Stimulated activated CD4-positive, alpha-beta T cell treated with anti-CD3 and anti-CD28 coated beads, Interleukin-4, amount 100 ng/mL, for 1 hour (primary cell): ENCODE measurements around the gene ANAPC2.

Experiments
- DNase-seq: peaks from one replicate; pipeline ENCODE4 v3.0.0-alpha.2; 2020

Gene ANAPC2

GRCh38 chr9:137188490-137189296 is at the start of gene ANAPC2, which contains the start of gene SSNA1:
ANAPC2 (minus strand) TSS chr9:137188560; CDS start chr9:137188532, 28 bp downstream.
SSNA1 (plus strand) TSS chr9:137188676; CDS start chr9:137188727, 51 bp downstream.
- DNase-seq, result peak; percentile 95

DNA sequence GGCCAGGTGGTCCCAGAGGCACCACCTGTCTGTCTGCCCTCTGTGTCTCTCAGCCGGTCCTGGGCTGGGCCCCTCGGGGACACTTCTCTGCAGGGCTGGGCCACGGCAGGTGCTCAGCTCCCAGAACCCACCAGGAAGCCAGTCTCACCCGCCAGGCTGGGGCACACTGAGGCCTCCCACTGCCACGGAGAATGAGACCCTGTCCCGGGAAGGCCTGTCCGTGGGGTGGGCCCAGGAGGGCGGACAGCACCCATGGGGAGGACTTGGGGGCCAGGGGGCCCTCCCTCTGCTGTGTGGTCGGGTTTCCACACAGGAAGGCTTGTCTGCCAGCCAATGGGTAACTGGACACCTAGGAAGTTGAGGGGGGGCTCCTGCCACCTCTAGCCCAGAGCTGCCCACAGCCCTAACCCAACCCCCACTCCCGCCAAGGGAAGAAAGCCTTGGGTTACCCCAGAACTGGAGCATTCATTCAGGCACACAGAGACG is 48.6 kb upstream of the ANAPC2 start:
- no peak for DNase-seq

DNA sequence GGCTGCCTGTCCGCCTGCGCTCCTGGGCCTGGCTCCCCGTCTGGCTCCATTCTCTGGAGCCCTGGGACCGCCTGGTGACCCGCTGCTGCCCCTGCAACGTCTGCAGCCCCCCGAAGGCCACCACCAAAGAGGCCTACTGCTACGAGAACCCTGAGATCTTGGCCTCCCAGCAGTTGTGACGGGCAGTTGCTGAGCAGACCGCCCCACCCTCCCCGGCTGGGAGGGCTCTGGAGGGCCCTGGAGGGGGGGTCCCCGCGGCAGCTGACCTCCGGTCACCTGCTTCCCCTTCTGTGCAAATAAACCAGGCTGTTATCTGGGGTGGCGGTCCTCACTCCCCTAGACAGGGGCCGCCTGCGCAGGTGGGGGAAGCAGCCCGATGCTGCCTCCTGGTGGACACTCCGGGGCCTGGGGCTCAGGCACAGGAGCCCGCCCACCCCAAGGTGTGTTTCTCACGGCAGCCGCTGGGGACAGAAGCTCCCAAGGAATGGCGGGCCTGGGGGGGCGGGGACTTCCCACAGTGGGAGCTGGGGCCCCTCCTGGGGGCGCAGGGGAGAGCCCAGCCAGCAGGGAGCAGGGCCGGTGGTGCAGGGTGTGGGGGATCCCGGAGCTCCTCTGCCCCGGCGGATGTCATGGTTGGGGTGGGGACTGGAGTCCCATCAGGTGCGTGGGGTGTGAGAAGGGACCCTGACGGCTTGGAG is 48.0 kb upstream of the ANAPC2 start:
- DNase-seq, result peak; percentile 94

DNA sequence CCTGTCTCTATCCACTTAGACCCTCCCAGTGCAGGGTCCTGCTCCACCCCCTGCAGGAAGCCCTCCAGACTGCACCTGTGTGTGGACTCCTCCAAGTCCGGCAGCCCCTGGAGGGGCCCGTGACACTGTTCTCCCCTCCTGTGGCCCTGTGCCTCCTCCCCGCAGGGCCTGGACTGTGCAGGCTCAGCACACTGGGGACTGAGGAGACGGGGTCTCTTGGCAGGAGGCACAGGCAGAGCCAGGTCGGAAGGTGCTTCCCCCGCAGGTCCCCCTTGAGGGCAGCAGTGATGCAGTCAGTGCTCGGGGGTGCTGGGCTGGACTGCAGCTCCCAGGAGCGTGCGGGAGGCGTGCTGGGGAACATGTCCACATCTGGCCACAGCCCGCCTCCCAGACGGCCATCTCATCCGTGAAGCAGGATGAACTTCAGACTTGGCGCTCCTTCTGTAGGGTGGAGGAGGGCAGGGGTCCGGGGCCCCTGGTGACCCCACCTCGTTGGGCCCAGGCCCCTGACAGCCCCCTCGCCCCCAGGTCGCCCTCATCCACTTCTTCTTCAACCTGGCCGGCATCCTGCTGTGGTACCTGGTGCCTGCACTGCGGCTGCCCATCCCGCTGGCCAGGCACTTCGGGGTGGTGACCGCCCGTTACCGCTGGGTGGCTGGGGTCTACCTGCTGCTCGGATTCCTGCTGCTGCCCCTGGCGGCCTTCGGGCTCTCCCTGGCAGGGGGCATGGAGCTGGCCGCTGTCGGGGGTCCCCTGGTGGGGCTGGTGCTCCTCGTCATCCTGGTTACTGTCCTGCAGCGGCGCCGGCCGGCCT is 47.3 kb upstream of the ANAPC2 start:
- no peak for DNase-seq

GRCh38 chr9:137234758-137235423 is 46.5 kb upstream of the ANAPC2 start:
- no peak for DNase-seq

- DNase-seq, result no peak
These were observed 45.8 kb upstream of the ANAPC2 start for GRCh38 chr9:137234055-137234697.

- no peak for DNase-seq
These were observed 45.0 kb upstream of the ANAPC2 start for GRCh38 chr9:137233143-137233980.

- no peak for DNase-seq
These were observed 44.1 kb upstream of the ANAPC2 start for GRCh38 chr9:137232510-137232909.

GRCh38 chr9:137232101-137232500 is 43.7 kb upstream of the ANAPC2 start:
- DNase-seq, result no peak

DNA sequence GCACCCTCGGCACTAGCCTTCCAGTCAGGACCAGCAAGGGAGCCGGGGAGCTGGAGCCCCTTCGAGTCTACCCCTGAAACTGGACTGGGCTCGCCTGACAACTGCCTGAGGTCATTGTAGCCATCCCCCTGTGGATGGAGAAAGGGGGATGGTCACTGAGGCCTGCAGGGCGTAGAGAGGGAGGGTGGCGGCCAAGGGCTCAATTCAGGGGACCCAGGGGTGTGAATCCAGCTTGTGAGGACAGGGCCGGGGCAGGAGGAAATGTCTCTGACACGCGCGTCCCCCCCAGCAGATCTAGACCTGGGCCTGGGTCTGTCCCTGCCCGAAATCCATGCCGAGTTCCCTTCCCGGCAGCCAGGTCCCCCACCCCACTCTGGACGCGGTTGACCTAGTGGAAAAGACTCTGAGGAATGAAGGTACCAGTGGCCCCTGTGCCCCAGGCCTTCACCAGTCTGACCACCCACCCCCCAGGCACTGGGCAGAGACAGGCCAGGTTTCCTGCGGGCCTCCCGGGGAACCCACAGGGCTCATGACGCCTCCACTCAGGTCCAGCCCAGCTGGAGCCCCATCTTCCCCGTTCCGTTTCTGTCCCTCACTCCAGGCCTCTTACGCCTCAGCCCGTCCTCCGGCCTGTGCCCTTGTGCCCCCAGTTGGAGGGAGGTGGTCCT is 43.1 kb upstream of the ANAPC2 start:
- no peak for DNase-seq

- DNase-seq, result no peak
These were observed 42.5 kb upstream of the ANAPC2 start, which contains the start of gene SLC34A3 for GRCh38 chr9:137230705-137231371. SLC34A3 (plus strand) TSS chr9:137230901; CDS start chr9:137231703, 802 bp downstream.

DNA sequence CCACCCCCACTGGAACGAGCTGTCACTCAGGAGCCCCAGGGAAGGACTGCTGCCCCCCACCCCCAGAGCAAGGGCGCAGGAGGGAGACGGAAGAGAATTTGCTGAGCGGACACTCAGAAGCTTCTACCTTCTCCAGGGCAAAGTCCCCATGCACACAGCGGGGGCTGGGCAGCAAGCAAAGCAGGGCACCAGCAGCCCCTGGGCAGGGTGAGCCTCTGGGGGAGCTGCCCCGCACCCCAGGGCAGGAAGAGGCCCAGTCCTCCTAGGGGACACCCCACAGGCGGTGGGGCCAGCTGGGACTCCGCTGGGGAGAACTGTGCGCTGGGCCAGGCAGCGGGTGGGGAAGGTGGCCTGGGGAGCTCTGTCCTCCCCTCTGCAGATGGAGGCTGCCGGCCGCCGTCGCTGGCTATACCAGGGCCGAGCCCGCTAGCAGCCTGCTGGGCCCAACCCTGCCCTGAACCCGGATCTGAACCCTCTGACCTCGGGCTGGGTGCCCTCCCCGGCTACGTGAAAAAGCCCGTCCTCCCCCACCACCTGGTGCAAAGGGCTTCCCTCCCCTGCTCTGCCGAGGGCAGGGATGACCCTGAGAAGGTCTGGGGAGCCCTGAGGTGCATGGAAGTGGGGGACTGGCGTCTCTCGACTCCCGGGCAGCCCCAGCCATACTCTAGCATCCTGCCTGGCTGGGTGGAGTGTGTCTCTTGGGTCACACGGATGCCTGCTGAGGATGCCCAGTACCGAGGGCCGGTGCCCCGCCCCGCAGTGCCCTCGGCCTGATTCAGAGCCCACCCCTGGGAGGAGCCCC is 41.7 kb upstream of the ANAPC2 start:
- DNase-seq, result no peak

- no peak for DNase-seq
These were observed 40.9 kb upstream of the ANAPC2 start for GRCh38 chr9:137228968-137229896.

DNA sequence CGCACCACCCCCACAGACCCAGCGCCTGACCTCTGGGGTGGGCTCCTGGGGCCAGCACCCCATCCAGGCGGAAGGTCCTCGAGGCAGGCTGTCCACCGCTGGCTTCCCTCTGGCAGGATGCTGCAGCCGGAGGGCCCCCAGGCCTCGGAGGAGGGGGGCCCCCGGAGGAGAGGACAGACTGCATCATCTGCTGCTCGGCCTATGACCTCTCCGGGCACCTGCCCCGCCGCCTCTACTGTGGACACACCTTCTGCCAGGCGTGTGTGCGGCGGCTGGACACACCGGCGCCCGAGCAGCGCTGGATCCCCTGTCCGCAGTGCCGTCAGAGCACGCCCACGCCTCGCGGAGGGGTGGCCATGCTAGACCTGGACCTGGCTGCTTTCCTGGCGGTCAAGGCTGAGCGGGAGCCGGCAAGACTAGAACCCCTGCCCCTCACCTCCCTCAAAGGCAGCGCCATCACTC is 40.2 kb upstream of the ANAPC2 start:
- DNase-seq, result no peak

DNA sequence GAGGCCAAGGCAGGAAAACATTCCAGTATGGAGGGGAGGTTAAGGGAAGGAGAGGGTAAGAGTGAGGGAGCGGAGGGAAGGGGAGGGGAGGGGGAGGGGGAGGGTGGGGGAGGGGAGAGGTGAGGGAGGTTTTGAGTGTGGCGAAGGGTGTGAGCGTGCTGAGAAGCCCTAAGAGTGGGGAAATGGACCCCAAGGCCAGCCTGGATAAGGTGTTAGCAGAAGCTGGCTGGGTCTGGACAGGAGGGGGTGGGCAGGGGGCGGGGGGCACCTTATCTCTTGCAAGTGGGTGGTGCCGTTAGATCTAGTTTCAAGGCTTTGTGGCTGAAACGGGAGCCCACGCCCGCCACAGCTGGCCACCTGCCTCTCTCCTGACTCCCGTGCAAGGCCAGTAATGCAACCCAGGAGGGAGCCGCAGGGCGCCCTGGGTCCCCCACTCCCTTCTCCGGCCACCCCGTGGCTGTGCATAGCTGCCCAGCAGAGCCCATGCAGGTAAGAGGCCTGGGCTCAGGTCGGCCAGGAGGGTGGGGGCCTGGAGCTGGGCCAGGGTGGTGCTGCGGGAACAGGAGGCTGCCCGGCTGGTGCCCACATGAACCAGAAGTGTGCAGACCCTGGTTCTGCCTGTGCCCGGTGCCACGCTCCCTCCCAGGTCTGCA is 39.6 kb upstream of the ANAPC2 start:
- no peak for DNase-seq

- peak; percentile 82 for DNase-seq
These were observed 38.9 kb upstream of the ANAPC2 start, which contains the start of gene RNF224 for GRCh38 chr9:137227054-137227852. RNF224 (plus strand) TSS chr9:137227502; CDS start chr9:137228336, 834 bp downstream.
